GM18520 (cell line): ENCODE measurements around the gene GARIN1A.

Source experiments
- ATAC-seq: cut with Tn5 transposase; IDR thresholded peaks from one replicate; pipeline ENCODE4 v1.9.1; 2021; ENCODE audit not compliant: unreplicated experiment

The GARIN1A gene

GRCh38 chr7:128713794-128714193 lies 41.7 kb downstream of the GARIN1A start:
- ATAC-seq, result no peak

GRCh38 chr7:128714701-128715495 lies 42.8 kb downstream of the GARIN1A start:
- no peak for ATAC-seq

GRCh38 chr7:128718967-128719642 lies 47.0 kb downstream of the GARIN1A start:
- no peak for ATAC-seq

- ATAC-seq, result no peak
Measured at GRCh38 chr7:128721376-128721775, 49.3 kb downstream of the GARIN1A start.
